Amniotic stem cell (primary cell): ENCODE data around the gene FAM72C.
"Not testable (repeated sequence)": the region's sequence is repeated elsewhere in the genome, so short reads cannot be mapped to it uniquely, and the experiment has no call there.

Source experiments
- DNase-seq: peaks from one replicate; lab custom pipeline; 2025; lab: John Stamatoyannopoulos, UW

Gene FAM72C

DNA sequence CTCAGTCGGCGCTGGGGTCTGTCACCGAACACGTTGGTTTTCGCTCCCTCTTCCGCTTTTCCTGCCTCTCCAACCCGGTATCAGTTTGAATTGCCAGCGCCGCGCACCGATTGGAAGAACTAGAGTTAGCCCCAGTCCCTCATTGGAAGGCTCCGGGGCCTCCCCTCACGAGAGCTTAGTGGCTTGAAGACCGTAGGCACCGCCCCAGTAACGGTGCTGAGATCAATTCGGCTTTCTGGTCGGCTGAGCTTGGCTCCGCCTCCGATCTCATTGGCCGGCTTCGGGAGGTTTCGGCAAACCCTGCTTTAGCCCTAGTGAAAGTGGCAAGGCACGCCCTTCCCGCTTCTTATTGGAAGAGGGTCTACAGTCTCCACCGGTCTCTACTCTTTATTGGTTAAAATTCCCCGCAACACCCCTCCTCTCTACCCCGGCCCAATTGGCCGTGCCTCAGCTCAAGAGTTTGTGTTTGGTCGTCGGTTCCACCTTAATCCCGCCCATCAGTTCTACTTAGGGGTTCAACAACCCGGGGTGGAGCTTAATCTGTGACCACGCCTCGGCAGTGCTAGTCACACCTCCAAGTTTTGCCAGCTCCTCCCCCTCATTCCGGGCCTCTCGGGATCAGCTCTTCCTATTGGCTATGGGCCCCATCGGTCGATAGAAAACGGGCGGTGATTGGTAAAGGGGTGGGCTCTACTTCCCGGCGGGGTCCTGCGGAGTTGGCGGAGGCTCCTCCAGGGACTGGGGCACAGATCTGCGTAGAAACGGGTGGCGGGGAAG lies at the start of gene FAM72C:
Gene FAM72C, minus strand, starts transcription at position 63 of the 777 bp plus-strand sequence. CDS start 845 bp downstream, outside the sequence.
- not testable (repeated sequence) for DNase-seq

DNA sequence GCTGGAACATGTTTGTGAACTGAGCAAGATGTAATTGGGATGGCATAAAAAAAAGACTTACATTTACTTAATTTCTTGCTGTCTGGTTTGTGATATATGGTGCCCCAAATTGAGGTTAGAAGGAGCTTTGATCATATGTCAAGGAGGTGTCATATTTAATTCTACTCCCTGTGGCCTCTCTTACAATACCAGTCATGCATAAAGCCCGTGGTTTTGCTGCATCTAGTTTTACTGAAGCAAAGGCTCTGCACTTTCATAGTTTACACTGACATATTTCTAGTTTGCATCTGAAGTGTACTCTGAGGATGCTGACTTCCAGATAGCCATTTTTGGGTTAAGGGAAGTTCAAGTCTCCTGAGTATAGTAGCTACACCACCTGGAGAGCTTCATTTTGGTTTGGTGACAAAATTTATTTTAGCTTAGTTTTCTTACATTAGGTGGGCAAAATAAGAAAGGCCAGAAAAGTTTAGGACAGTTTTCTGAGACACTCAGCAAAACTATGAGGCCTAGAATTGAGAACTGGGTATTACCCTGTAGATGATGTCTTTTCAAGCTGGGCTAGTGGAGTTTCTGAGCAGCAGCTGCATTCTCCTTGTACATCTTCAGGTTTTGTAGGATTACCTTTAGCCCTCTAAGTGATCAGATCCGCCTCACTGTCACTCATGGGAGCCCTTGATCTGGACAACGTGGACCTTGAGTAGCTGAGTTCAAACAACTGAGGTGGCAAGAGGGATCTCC lies 48.4 kb upstream of the FAM72C start:
- not testable (repeated sequence) for DNase-seq

DNA sequence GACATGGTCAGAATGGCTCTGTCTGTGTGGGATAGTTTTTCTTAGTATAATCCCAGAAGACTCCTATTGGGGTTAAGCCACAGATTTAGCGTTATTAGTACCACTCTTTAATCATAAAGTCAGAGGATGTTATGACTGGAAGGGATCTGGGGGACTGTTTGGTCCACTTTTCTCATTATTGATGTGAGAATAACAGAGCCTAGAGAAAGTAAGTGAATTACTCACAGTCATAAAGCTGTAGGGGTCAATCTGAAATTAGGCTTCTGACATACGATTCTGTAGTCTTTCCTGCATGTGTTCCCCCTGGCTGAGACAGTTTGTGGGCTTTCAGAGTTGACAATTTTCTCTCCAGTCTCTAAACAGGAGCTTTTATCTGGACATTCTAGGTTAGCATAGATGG lies 47.3 kb upstream of the FAM72C start:
- not testable (repeated sequence) for DNase-seq

DNA sequence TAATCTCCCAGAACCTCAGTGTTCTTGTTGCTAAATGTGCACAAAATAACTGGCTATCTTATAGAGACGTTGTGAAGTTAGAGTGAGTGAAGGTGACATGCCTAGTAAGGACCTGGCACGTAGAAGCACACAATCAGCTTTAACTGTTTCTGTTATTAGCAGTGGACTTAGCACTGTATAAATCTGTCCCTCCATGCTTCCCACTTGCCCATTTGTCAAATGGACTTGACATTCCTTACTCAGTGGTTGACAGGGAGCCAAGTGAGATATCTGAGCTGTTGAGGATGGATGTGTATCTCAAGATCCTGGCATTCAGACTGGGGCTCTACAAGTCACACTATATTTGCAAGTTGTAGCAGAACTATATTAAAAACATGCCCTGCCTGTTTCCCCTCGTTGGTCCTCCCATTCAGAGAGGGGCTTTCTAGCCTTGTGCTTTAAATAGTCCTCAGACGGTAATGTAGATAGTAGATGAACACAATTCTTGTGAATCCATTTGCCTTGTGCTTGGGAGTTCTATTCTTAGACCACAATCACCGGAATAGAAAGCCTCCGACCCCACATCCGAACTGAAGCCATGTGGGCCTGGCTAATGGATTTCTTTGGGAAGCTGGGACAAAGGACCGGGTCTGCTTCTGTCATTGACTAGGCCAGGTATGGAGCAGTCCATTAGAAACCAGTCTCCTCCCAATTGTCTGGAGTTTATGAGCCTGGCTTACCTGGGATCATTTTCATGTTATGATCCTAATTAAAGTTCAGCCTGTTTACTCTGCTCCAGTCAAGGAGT lies 43.6 kb upstream of the FAM72C start:
- DNase-seq: not testable (repeated sequence)

DNA sequence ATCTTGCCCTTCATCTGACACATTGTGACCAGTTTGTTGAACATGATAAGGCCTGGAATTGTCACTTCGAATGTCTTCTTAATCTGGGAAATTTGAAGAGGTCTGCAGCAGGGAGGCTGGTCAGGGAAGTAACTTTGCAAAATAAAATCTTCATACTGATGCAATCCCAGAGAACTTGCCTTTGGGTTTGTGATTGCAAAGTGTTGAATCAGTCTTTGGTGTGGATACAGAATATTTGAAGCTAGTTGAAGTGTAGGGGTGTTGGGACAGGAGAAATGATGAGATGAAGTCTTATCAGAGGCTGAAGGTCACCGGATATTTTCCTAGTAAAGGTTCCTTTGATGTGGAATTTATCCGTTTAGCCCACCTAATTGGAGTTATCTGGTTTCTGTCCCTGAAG lies 42.7 kb upstream of the FAM72C start:
- DNase-seq: not testable (repeated sequence)

DNA sequence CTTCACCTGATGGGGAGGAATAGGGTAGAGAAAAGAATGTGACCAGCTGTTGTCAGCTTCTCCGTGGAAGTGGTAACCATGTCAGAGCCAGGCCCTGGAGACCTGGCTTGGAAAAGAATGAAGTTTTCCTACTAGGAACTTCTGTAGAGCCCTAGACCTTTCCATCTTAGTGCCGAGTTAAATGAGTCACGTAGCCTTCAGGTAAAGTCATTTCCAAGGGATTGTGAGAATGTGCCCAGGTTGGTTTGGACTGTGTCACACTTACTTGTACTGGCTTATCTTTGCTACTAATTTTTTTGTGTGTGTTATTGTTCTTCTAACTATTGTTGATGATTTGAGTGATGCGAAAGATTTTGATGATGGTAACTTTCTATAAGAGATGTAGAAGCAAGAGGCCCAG lies 42.3 kb upstream of the FAM72C start:
- not testable (repeated sequence) for DNase-seq

DNA sequence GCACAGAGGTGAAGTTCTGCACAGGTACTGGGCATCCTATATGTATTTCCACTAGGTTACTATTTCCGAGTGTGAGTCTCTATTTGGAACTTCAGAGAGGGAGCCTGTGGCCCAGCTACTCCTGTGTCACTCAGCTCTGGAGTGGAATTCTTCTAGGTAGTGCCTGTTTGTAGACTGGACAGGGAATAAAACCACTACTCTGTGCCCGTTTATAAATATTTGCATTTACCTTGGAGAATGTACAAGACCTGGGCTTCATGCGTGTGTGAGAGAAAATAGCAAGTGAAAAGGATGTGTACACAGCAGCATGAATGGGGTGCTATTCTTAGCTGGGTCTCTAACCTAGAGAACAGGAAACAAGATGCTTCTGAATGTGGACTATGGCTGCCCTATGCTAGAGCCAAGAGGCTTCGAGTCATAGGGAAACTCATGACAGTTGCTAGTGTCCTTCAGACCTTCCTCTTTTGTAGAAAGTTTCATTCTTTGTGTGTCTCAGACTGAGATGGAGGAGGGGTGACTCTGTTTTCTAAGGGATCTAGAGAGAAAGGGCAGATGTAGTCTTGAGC lies 40.5 kb upstream of the FAM72C start:
- not testable (repeated sequence) for DNase-seq

DNA sequence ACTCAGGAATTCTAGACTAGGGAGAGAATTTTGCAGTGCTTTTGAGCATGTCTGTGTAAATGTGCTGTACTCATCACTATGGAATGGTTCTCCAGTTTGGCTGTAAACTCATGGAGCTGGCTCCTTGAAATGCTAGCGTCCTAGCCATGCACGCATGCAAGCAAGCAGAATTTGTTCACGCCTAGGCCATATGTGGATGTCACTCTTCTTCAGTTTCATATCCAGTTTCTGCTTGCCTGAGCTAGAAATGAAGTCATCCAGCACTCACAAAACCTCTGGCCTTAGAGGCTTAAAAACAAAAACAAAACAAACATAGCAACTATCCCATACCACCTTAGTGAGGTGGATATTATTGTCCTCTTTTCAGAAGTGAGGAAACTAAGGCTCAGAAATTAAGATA lies 37.6 kb upstream of the FAM72C start:
- not testable (repeated sequence) for DNase-seq

DNA sequence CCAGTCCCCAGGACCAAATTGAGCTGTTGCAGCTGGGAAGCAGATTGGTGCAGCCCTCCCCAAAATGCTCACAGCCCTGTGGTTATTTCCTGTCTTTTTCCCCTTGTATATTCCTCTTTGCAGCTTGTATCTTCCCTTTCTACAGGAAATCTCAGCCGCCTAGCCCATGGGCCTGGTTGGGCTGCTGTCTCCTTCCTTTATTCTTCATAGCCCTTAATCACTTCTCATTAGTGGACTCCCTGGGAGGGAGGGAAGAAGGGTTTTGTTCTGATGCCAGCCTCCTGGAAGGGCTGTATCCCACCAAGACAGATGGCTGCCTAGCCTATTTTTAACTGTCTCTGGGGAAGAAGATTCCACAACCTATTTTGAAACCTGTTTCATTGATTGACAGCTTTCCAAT lies 32.5 kb upstream of the FAM72C start:
- DNase-seq: not testable (repeated sequence)

DNA sequence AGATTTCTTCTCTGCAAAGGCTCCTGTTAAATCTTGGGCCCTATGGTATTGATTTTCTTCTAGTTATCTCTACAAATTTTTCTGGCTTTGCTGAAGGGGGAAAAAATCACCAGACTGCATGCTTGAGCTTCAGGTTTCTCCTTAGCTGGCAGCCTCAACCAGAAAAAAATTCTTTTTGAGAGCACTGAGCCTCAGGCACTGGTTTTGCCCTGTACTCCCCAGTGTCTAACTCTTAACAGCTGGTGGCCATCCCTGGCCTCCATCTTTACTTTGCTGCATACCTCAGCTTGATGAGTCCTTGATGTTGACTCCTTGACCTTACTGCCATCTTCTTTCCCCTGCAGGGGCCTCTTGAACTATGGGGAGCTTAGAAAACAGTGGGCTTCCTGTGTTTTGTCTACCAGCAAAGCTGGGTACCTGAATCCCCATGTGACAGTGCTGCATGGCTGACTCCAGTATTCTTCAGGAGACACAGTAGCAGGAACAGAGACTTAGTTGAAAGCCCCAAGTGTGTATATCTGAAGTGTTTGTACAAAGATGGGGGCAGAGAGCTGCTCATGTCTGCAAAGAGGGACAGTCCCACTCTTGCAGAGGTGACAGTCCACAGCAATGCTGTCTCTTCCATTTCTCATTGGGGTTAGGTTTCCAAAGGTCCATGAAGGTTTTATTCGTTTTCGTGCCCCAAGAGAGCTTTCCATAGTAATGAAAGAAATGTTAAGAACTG lies 31.7 kb upstream of the FAM72C start:
- DNase-seq: not testable (repeated sequence)

DNA sequence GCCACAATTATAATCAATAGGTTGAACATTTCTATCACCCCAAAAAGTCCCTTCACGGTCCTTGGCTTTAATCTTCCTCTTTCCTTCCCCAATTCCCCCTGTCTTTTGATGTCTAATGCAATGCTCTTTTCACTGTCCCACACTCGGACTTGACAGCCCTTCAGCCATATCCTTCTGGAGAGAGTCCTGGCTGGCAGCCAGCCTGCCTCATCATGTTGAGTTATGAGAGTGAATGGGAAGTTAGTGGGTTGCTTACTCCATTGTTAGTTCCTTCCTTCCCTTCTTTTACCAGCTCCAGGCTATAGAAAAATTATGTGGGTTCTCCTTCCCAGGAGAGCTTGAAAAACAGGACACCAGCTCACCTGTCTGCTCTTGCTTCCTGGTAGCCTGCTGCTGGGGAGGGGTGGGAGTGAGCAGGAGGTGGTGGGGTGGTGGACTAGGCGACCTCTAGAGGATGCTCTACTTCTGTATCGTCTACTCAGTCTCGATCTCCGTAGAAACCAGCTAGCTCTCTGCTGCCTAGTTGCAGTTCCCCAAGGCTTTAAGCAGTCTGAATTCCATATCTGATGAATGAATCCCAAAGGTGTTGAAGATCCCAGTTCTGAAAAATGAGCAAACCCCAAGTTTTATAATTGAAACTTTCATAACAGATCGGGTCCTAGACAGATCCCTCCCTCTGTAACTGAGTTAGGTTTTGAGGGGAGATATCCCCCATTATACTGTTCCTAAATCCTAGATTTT lies 30.5 kb upstream of the FAM72C start:
- DNase-seq: not testable (repeated sequence)

DNA sequence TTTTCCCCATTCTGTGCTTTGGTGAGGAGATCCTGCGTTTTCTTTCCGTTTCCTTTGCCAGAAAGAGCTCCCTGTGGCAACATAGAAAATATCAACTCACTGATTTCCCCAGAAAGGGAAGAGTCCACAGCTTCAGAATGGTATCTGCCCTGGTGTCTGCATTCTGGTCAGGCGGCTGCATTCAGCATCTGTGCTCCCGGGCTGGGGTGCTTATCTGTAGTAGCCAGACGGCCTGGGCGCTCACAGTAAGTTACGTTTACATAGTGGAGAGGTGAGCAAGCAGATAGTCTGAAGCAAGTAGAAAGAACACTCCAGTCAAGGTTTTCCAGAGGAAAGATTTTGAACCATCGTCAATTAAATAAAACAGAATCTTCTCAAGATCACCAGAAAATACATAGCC lies 29.3 kb upstream of the FAM72C start:
- DNase-seq: not testable (repeated sequence)

DNA sequence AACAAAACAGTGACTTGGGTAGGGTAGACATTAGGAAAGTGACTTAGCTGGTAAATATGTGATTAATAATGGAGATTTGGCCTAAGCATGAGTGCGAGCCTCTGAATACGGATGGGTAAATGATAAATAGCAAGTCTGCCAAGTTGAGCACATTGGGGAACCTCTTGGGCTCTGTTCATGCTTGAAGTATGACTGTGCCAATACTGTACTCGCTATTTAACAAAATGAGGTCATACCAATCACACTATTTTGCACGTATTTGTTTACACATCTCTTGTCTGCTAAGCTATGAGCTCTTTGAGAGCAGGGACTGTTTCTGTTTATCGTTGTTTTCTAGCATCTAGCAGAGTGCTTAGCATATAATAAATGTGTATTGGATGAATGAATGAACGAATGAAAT lies 24.2 kb upstream of the FAM72C start:
- DNase-seq: not testable (repeated sequence)

DNA sequence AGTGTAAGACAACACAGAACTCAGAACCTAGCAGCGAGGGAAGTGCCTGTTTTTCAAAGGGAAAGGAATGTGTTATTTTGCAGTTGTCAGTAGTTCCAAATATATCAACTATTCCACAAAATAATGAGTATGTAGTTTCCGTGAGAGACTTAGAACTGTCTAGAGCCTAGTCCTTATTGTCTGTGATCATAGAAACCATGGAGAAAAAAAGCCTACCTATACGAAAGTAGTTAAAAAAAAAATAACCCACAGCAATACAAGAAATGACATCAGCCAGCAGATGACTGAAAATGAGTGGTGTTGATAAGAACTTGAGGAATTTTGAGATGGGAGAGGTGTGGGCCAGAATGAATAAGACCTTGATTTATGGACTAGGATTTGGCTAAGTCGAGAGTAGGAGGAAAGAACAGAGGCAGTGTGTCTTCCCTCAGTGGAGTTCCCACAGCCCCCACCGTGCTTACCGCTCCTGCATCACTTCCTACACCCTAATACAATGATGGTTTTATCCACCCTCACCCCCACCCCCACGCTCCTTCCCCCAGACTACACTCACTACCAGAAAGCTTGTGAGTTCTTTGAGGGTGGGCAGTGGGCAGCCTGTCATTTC lies 21.6 kb upstream of the FAM72C start:
- DNase-seq: not testable (repeated sequence)

DNA sequence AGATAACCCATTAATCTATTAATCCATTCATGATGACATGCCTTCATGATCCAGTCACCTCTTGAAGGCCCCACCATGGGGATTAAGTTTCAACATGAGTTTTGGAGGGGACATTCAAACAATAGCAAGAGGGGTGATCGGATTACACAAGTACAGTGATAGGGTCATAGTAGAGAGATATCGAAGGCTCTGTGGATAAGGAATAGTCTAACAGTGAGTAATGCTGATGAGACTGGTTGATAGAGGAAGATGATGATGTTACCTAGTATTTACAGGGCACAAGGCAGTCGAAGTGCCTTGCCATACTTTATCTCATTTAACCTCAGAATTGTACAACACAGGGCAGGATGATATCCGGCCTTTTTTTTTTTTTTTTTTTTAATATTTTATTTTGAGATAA lies 18.9 kb upstream of the FAM72C start:
- not testable (repeated sequence) for DNase-seq

DNA sequence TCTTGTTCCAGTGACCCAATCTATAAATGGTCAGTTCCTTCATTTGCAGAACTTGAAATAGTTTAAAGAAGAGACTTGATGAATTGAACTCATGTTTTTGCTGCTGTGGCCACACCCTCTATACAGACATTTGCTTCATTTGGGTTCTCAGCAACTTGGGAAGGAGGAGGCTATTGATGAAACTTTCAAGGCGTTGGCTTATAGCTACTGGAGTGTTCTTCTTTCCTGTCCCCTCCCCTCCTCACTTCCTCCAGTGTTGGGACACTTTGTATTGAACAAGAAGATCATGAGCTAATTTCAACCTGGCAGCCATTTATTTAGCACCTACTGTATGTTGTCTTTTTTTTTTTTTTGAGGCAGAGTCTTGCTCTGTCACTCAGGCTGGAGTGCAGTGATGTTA lies 17.9 kb upstream of the FAM72C start:
- not testable (repeated sequence) for DNase-seq

DNA sequence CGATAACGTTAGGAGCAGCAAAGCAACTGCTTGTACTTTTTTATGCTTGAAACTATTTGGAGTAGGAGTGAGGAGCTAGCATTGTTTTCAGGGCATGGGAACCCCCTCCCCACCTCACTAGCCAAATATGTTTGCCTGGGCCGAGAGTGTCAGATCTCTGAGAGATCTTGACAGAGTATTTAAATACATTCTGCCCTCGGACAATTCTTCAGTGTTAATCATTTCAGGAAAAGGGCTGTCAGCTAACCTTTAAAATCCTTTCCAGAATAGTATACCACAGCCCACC lies 17.6 kb upstream of the FAM72C start:
- DNase-seq: not testable (repeated sequence)

DNA sequence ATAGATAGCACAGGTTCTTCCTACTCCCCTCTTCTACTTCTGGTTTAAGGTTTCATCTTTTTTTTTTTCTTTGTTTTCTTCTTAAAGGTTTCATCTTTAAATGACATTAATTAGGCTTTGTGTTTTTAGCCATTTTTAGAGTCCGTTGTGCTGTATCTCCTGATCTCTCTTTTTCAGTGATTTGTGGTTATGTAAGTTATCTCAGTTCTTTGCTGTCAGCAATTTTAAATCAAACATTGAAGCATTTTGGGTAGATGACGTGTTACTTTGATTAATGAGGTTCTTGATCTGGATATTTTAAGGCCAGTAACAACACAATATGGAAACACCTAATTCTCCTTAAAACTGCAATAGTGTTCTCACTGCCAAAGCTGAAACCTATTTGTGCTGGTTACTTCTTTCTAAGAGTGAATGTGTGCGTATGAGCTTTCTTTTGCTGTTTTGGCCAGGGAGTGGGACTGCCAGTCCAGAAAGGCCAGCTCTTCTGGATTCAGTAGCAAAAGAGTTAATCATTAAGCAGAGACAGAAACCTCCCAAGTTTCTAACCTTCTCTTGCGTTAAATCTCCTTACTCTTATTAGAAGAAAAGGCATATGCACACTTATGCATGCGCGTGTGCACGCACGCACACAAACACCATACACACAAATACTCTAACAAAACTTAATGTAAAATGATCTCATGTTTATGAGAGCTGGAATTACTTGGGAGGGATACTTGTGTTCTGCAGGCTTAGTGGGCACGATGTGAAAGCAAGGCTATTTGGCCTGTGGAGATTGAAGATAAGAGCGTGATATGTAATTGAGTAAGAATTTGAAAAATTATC lies 17.0 kb upstream of the FAM72C start:
- DNase-seq: not testable (repeated sequence)

DNA sequence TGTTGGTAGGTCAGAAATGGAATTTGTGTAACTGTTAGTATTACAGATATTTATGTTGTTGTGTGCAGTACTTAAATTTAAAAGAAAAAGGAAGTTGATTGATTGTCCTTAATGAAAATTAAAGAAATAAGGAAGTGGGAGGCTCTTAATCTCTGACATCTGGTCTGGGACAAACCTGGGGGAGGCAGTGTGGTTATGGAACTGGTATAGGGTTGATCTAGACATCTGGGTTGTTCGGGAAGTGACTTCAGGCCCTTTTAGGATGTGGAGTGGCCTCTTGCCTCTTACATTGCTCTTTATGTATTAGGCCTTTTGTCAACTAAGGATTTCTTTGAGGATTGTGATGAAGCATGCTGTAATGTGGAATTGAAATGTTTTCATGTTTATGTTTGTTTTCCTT lies 16.1 kb upstream of the FAM72C start:
- not testable (repeated sequence) for DNase-seq
